Posterior vena cava (tissue), 2 donors: ENCODE results near the gene TRAF4. TPM values are rescaled to one million over a fixed set of nuclear protein-coding genes. Genes with fewer than 3 reads are reported as not detected.
"Not testable (repeated sequence)": the region's sequence is repeated elsewhere in the genome, so short reads cannot be mapped to it uniquely, and the experiment has no call there.

ENCODE experiments used
- DNase-seq: peaks from one replicate; pipeline ENCODE4 v3.0.0-alpha.2; 2020; ENCODE audit warnings: low spot score
- intact Hi-C, 2 donors: fragments of 100-400 bp; cut with DNase I; formaldehyde crosslinking; loops; one replicate each; pipeline versions ENCODE4 v1.14.1 to v1.14.2; 2022 to 2023
- total RNA-seq, 2 donors: library from RNA; stranded (reverse); fragmentation: NEBNext Ultra II Directional; extraction: Animal tissue kit (Norgen Biotek cat#: 25700); gene quantifications; one replicate each; pipeline ENCODE4 v1.2.1, GENCODE V29; 2021
- donor health status: DM: yes; HTN: yes; CAD: no.
- donor health status: DM: yes; HTN: yes; CAD: no.

Gene TRAF4
- total RNA-seq, 2 donors from 2014 or later = 10.2 to 10.8 TPM

- intact Hi-C loops = loop anchor here (5.0 kb wide), 2 partner anchors 182 to 222 kb away; no protein-coding TSS in a partner anchor
Measured at GRCh38 chr17:28725660-28726225, 18.1 kb upstream of the TRAF4 start.

GRCh38 chr17:28726226-28726626 is 17.6 kb upstream of the TRAF4 start, which contains the start of gene TLCD1:
Gene TLCD1, minus strand, starts transcription at chr17:28726233. Its CDS starts 136 bp downstream, at chr17:28726097.
- peak; percentile 91 for DNase-seq
- intact Hi-C loops = loop anchor here (5.0 kb wide), 2 partner anchors 181 to 221 kb away; no protein-coding TSS in a partner anchor

More at GRCh38 chr17:28725660-28726225, 18.1 kb upstream of the TRAF4 start:
- peak; percentile 91 for DNase-seq

DNA sequence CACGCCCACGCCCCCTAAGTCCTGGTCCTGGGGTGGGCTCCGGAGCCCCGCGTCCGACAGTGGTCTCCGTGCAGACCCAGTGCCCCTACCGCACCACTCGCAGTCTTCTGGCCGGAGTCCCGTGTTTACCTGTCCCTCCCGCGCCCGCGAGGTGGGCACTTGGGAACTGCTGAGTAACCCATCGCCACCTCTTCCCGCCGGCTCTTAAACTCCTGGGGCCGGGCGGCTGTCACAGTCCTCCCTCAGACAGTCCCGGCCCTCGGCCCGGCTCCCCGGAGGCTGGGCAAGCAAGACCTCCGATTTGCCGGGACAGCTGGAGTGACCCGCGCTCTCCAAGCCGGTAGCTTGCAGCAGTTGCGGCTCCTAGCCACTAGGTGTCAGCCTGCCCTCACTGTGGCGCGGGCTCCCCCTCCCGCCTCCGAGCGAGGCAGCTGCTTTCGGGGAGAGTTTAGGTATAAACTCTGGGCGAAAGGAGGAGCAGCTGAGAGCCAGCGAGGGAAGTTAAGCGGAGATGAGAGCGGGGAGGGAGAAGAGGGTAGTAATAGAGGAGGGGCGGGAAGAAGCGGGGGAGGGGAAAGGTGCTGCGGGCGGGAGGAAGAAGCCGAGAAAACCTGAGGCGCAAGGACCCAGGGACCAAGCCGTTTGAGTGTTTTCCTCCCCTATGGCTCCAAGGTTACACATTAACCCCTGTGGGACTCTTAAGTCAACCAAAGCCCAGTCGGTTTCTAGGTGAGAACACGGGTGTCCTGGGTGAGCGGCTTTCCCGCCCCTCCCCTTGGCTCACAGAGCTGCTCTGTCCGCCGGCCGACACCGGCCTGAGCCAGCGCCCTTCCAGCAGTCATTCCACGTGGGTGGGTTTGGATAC is 17.0 kb upstream of the TRAF4 start:
- intact Hi-C loops = loop anchor here (5.0 kb wide), 2 partner anchors 180 to 220 kb away; no protein-coding TSS in a partner anchor
- peak; percentile 98 for DNase-seq

DNA sequence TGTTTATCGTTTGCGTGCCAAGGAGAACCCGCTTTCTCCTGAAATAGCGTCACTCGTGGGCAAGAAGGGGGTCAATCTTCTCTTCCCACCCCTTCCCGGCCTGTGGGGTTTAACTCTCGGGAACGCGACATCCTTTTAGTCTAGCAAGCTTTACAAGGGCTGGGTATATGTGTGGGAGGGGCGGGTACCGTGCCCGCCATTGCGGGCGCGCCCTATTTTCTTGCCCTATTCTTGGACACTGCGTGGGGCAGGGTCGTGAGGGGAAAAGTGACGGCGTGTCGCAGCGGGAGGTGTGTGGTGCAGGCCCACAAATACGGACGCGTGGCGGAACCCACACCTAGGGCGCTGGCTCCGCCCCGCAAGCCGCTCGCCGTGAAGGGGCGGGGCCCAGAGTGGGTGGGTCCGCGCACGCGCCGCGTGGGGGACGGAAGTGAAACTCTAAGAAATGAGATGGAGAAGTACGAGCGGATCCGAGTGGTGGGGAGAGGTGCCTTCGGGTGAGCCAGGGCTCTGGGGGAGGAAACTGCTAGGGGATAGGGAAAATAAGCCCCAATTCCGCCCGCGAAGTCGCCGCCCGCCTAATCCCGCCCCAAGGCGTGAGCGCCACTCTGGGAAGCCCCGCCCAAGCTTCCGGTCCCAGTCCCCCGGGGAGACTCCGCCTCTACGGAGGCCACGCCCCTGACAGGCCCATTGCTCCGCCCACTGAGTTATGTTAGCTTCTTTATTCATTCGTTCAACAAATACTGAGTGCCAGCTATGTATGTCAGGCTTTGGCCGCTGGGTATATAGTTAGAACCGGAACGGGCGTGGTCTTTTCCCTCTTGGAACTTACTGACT is 15.2 kb upstream of the TRAF4 start, which contains the start of gene NEK8:
Gene NEK8, plus strand, starts transcription at position 425 of the 837 bp plus-strand sequence. Its CDS starts 26 bp downstream, at position 451.
- intact Hi-C loops = loop anchor here (5.0 kb wide), 2 partner anchors 179 to 219 kb away; no protein-coding TSS in a partner anchor
- peak; percentile 99 for DNase-seq

- DNase-seq = no peak
- intact Hi-C loops = loop anchor here (2.0 to 5.0 kb wide), 3 partner anchors 15 to 217 kb away; partner anchors contain the start of gene TRAF4 (in 1 of the 2)
Measured at GRCh38 chr17:28729950-28730330, 13.9 kb upstream of the TRAF4 start.

DNA sequence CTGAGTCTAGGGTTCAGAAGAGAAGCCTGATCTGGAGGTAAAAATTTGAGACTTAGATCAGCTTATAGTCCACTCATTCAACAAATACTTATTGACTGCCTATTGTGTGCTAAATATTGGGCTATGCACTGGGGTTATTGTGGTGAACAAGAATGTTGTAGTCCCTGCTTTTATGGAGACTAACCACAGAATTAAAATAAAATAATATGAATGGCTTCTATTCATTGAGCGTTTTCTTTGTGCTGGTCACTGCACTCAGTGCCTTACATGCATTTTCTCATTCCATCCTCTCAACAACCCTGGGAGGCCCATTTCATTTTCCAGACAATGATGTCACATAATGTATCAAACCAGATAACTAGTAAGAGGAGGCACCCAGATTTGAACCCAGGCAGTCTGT is 10.5 kb upstream of the TRAF4 start:
- intact Hi-C loops = no loop called here
- DNase-seq = no peak

DNA sequence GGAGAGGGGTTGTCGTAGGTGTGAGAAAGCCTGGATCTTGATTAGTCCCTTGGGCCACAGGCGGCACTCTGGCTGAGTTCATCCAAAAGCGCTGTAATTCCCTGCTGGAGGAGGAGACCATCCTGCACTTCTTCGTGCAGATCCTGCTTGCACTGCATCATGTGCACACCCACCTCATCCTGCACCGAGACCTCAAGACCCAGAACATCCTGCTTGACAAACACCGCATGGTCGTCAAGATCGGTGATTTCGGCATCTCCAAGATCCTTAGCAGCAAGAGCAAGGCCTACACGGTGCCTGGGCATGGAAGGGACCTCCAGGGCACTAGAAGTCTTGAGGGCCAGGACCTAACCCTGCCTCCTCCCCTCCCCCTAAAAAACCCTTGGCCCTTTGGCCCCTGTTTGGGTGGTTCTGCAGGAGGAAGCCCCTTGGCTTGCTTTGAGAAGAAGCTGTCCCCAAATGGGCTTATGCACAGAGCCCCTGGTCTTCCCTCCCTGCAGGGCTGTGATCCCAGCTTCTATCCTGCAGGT is 9.0 kb upstream of the TRAF4 start:
- DNase-seq = no peak
- intact Hi-C loops = no loop called here

- intact Hi-C loops = no loop called here
- no peak for DNase-seq
Measured at GRCh38 chr17:28735242-28735722, 8.5 kb upstream of the TRAF4 start.

DNA sequence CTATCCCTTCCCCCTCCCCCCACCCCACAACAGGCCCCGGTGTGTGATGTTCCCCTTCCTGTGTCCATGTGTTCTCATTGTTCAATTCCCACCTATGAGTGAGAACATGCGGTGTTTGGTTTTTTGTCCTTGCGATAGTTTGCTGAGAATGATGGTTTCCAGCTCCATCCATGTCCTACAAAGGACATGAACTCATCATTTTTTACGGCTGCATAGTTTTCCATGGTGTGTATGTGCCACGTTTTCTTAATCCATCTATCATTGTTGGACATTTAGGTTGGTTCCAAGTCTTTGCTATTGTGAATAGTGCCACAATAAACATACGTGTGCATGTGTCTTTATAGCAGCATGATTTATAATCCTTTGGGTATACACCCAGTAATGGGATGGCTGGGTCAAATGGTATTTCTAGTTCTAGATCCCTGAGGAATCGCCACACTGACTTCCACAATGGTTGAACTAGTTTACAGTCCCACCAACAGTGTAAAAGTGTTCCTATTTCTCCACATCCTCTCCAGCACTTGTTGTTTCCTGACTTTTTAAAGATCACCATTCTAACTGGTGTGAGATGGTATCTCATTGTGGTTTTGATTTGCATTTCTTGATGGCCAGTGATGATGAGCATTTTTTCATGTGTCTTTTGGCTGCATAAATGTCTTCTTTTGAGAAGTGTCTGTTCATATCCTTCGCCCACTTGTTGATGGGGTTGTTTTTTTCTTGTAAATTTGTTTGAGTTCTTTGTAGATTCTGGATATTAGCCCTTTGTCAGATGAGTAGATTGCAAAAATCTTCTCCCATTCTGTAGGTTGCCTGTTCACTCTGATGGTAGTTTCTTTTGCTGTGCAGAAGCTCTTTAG is 7.7 kb upstream of the TRAF4 start:
- intact Hi-C loops, DNase-seq: not testable (repeated sequence)

GRCh38 chr17:28737316-28737715 is 6.5 kb upstream of the TRAF4 start:
- no peak for DNase-seq
- intact Hi-C loops = no loop called here

GRCh38 chr17:28737770-28738679 is 5.8 kb upstream of the TRAF4 start:
- no peak for DNase-seq
- intact Hi-C loops = no loop called here

- intact Hi-C loops = no loop called here
- DNase-seq = no peak
Measured at GRCh38 chr17:28738680-28739384, 5.0 kb upstream of the TRAF4 start.

DNA sequence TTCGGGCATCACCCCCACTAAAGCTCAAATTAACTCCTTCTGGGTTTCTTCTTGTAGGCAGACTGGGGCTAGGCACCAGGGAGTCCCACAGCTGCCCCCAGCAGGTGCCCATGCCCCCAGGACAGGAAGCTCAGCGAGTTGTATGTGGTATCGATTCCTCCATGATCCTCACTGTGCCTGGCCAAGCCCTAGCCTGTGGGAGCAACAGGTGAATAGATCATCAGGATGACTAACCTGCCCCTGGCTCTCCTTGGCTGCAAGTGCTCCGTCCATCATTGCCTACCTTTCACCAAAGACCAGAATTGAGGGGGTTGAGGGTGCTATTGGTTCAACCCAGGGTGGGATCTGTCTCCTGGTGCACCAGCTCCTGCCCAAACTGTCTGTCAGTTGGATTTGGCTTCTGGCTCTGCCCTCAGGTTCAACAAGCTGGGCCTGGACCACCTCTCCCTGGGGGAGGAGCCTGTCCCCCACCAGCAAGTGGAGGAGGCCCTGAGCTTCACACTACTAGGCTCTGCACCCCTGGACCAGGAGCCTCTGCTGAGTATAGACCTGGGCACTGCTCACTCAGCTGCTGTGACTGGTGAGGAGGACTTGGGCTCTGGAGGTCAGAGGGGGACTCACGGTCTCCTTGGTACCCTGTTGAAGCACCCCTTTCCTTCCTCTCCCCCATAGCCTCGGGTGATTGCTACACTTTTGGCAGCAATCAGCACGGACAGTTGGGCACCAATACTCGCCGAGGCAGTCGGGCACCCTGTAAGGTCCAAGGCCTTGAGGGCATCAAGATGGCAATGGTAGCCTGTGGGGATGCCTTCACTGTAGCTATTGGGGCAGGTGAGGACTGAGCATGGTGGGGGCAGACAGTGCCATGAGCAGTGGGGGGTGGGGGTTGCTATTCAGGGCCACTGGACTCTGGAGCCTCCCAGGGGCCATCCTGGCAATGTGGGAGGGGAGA is 3.1 kb upstream of the TRAF4 start:
- intact Hi-C loops = no loop called here
- no peak for DNase-seq

DNA sequence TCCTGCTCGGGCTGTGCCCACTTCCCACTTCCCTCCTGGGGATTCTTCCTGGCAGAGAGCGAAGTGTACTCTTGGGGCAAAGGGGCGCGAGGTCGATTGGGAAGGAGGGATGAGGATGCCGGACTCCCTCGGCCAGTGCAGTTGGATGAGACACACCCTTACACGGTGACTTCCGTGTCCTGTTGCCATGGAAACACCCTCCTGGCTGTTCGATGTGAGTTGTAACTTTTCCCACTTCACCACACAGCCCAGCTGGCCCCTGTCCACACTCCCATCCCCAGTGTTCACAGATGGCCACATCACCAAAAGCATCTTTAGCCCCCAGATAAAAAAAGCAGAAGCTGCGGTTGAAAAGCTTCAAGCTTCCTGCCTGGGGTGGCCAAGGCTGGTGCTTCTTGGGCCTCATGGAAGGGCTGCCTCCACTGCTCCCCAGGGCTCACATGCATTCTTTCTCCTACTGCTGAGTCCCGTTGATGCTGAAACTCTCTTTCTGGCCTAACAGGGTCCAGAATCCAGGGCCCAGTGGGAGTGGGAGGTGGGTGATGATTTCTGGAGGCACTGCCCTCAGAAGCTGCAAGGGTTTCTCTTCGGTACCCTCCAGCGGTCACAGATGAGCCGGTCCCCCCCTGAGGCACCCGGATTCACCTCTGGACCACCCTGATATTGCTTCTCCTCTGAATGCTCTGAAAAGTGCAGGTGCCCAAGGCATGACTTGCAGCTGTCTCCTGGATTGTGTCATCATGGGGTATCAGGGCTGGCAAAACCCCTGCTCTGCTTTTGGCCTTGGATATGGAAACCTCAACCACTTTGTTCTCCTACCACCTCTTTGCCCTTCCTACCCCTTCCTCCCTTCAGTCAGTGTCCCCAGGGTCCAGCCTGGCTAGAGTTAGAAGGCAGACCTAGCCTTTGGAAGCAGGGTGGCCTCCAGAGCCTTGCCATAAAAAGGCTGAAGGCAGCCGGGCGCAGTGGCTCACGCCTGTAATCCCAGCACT is 2.2 kb upstream of the TRAF4 start:
- intact Hi-C loops = no loop called here
- peak; percentile 78 for DNase-seq
